IMR-90 (cell line): Measurements from ENCODE around the gene DHRS4. TPM values are rescaled to one million over a fixed set of nuclear protein-coding genes. Genes with fewer than 3 reads are reported as not detected.
"Not testable (repeated sequence)": the region's sequence is repeated elsewhere in the genome, so short reads cannot be mapped to it uniquely, and the experiment has no call there.

Experiments
- ATAC-seq: fragments of 200-7000 bp; cut with Tn5 transposase; 2 replicates; pipeline ENCODE4 v1.9.1; 2020; ENCODE audit warnings: low read depth, mild to moderate bottlenecking, moderate library complexity
- BruUV-seq: library from RNA; stranded (reverse); fragments of 400-500 nt; replicated peaks from 2 replicates; lab custom pipeline; 2021; lab: Mats Ljungman, UMichigan
- CTCF ChIA-PET: fragments of 300-600 bp; formaldehyde crosslinking; extraction: SDS; loops from one replicate; lab custom pipeline; 2021; ENCODE audit warnings: antibody characterized with exemption; lab: Yijun Ruan, JAX
- POLR2A ChIA-PET: fragments of 300-600 bp; sonication (Branson Sonifier 250); formaldehyde crosslinking; loops from one replicate; lab custom pipeline; 2022; ENCODE audit warnings: antibody characterized with exemption; ENCODE audit not compliant: unreplicated experiment; lab: Charles Lee
- DNase-seq: peaks from one replicate; pipeline ENCODE4 v3.0.0; 2013
- H2AFZ ChIP-seq: replicated peaks from 2 replicates; pipeline ENCODE3; 2013; ENCODE audit warnings: low read length, mild to moderate bottlenecking; ENCODE audit not compliant: poor library complexity
- H2AK5ac ChIP-seq: 2 replicates; pipeline ENCODE4 v1.6.1; 2013; ENCODE audit warnings: low read depth, low read length, inconsistent platforms
- H2AK9ac ChIP-seq: replicated peaks from 2 replicates; pipeline ENCODE3; 2013; ENCODE audit warnings: mild to moderate bottlenecking, low read depth, low read length, moderate library complexity; ENCODE audit not compliant: poor library complexity
- H2BK120ac ChIP-seq: 2 replicates; pipeline ENCODE4 v1.6.1; 2013; ENCODE audit warnings: low read depth, low read length, inconsistent platforms
- H2BK15ac ChIP-seq: 3 replicates; pipeline ENCODE4 v1.6.1; 2013; ENCODE audit warnings: low read depth, low read length, inconsistent platforms
- H2BK20ac ChIP-seq: 2 replicates; pipeline ENCODE4 v1.6.1; 2013; ENCODE audit warnings: low read depth, mild to moderate bottlenecking, inconsistent platforms, low read length, moderate library complexity
- H2BK5ac ChIP-seq: 2 replicates; pipeline ENCODE4 v1.6.1; 2013; ENCODE audit warnings: mild to moderate bottlenecking, low read depth, low read length, inconsistent platforms; ENCODE audit not compliant: poor library complexity, severe bottlenecking
- H3K14ac ChIP-seq: replicated peaks from 2 replicates; pipeline ENCODE4 v1.6.1; 2013; ENCODE audit warnings: low read depth, low read length, inconsistent platforms
- H3K18ac ChIP-seq: 2 replicates; pipeline ENCODE4 v1.6.1; 2013; ENCODE audit warnings: low read depth, low read length, control low read depth
- H3K23ac ChIP-seq: 2 replicates; pipeline ENCODE4 v1.6.1; 2013; ENCODE audit warnings: low read depth, low read length, inconsistent platforms
- H3K27ac ChIP-seq: 2 replicates; pipeline ENCODE4 v1.5.1; 2013; ENCODE audit warnings: mild to moderate bottlenecking, control low read depth, low read length; ENCODE audit not compliant: insufficient read depth
- H3K27me3 ChIP-seq: 2 replicates; pipeline ENCODE4 v1.6.1; 2013; ENCODE audit warnings: low read length; ENCODE audit not compliant: control insufficient read depth, insufficient read depth
- H3K36me3 ChIP-seq: 2 replicates; pipeline ENCODE4 v1.6.1; 2013; ENCODE audit warnings: low read length, mixed read lengths; ENCODE audit not compliant: control insufficient read depth, insufficient read depth
- H3K4ac ChIP-seq: 2 replicates; pipeline ENCODE4 v1.6.1; 2013; ENCODE audit warnings: low read depth, low read length, inconsistent platforms
- H3K4me1 ChIP-seq: 2 replicates; pipeline ENCODE4 v1.6.1; 2013; ENCODE audit warnings: low read length, mixed read lengths; ENCODE audit not compliant: control insufficient read depth, insufficient read depth
- H3K4me2 ChIP-seq: 2 replicates; pipeline ENCODE4 v1.6.1; 2013; ENCODE audit warnings: low read depth, mild to moderate bottlenecking, control low read depth, low read length, moderate library complexity
- H3K4me3 ChIP-seq: 2 replicates; pipeline ENCODE4 v1.5.1; 2013; ENCODE audit warnings: low read depth, mild to moderate bottlenecking, control low read depth, low read length, moderate library complexity; ENCODE audit not compliant: insufficient read depth
- H3K56ac ChIP-seq: 2 replicates; pipeline ENCODE4 v1.6.1; 2013; ENCODE audit warnings: low read length, inconsistent platforms; ENCODE audit not compliant: insufficient read depth; ENCODE audit errors: extremely low read depth
- H3K79me1 ChIP-seq, 2 experiments: 2 replicates each; pipeline ENCODE4 v1.6.1; 2013; ENCODE audit warnings: low read length in 2 of 2, inconsistent platforms in 1 of 2, low read depth in 1 of 2
- H3K9ac ChIP-seq: 2 replicates; pipeline ENCODE4 v1.6.1; 2013; ENCODE audit warnings: low read depth, low read length, control low read depth
- H3K9me1 ChIP-seq: 2 replicates; pipeline ENCODE4 v1.6.1; 2013; ENCODE audit warnings: low read length, inconsistent platforms; ENCODE audit not compliant: insufficient read depth
- H3K9me3 ChIP-seq: 2 replicates; pipeline ENCODE4 v1.6.1; 2013; ENCODE audit warnings: low read length; ENCODE audit not compliant: control insufficient read depth, insufficient read depth
- H4K20me1 ChIP-seq: 2 replicates; pipeline ENCODE4 v1.6.1; 2013; ENCODE audit warnings: low read length, inconsistent platforms; ENCODE audit not compliant: insufficient read depth
- H4K5ac ChIP-seq: 2 replicates; pipeline ENCODE4 v1.6.1; 2013; ENCODE audit warnings: mild to moderate bottlenecking, low read depth, low read length, control low read depth
- H4K8ac ChIP-seq, 2 experiments: 2 replicates each; pipeline ENCODE4 v1.6.1; 2013; ENCODE audit warnings: low read depth in 2 of 2, low read length in 2 of 2, control low read depth in 1 of 2, inconsistent platforms in 1 of 2
- H4K91ac ChIP-seq: 2 replicates; pipeline ENCODE4 v1.6.1; 2013; ENCODE audit warnings: low read depth, low read length, inconsistent platforms; ENCODE audit not compliant: insufficient read depth
- WGBS, 2 experiments: methylation state at CpG; one replicate each; pipeline versions ENCODE4 v1.1.5 to v1.1.7; 2013; ENCODE audit warnings: missing lambda C conversion rate in 2 of 2; ENCODE audit not compliant: insufficient read length in 1 of 2; ENCODE audit errors: extremely low coverage in 2 of 2; 5-methylcytosine and 5-hydroxymethylcytosine counted together
- dilution Hi-C: fragments of 300-500 bp; cut with HindIII; formaldehyde crosslinking; loops from one replicate; pipeline ENCODE4 v1.14.3; 2018; ENCODE audit warnings: low sequenced_read_pairs; ENCODE audit not compliant: unreplicated experiment
- in situ Hi-C: fragments of 300-500 bp; cut with MboI; formaldehyde crosslinking; loops from 3 replicates; pipeline ENCODE4 v1.14.3; 2019; ENCODE audit warnings: low sequenced_read_pairs, inconsistent platforms, mixed read lengths
- intact Hi-C: fragments of 100-400 bp; cut with micrococcal nuclease; formaldehyde crosslinking; loops from 2 replicates; pipeline ENCODE4 v1.10.0; 2022
- polyA plus RNA-seq, 3 experiments: library from polyadenylated mRNA; depleted of rRNA; stranded (reverse); fragments of >200 nt; gene quantifications; 2 replicates each; pipeline ENCODE4 v1.2.3, GENCODE V29; 2012; ENCODE audit warnings: low replicate concordance in 1 of 3
- total RNA-seq: library from RNA; depleted of rRNA; stranded (reverse); fragments of >200 nt; gene quantifications from 2 replicates; pipeline ENCODE4 v1.2.3, GENCODE V29; 2012

The DHRS4 gene
- total and polyA plus RNA-seq, 2 of the 4 experiments (the other 2 are of a cell fraction): 43.2 to 51.8 TPM

GRCh38 chr14:23973178-23973577, 19.6 kb downstream of the DHRS4 start:
- H3K27ac ChIP-seq, H4K91ac ChIP-seq, H4K5ac ChIP-seq, H3K4me3 ChIP-seq, H2AK9ac ChIP-seq, H3K9me1 ChIP-seq, dilution Hi-C loops, H3K36me3 ChIP-seq, H3K9ac ChIP-seq, H3K23ac ChIP-seq, BruUV-seq, H2BK120ac ChIP-seq, ATAC-seq, H2BK15ac ChIP-seq, H3K9me3 ChIP-seq, H3K14ac ChIP-seq, POLR2A ChIA-PET, CTCF ChIA-PET, DNase-seq, H4K8ac ChIP-seq, H2AFZ ChIP-seq, H2AK5ac ChIP-seq, H3K4me2 ChIP-seq, H2BK20ac ChIP-seq, H3K18ac ChIP-seq, H2BK5ac ChIP-seq, intact Hi-C loops, H3K56ac ChIP-seq, H3K4ac ChIP-seq, H4K20me1 ChIP-seq, H3K79me1 ChIP-seq, H3K27me3 ChIP-seq, H3K4me1 ChIP-seq: not testable (repeated sequence)
- in situ Hi-C loops: loop anchor here (10.0 kb wide), 1 partner anchor 122 kb away; the partner anchor contains the start of gene PCK2
- WGBS, 2 experiments: 76% methylated on average over 2 of the region's 8 CpGs; no CpG with 5 or more reads in 1 of the 2 experiments

- CTCF ChIA-PET, H2AK5ac ChIP-seq, dilution Hi-C loops: not testable (repeated sequence)
Observed at GRCh38 chr14:23974041-23974440, 20.5 kb downstream of the DHRS4 start.

More at GRCh38 chr14:23974041-23974440, 20.5 kb downstream of the DHRS4 start:
- in situ Hi-C loops (loop anchor here (10.0 kb wide), 1 partner anchor 121 kb away; the partner anchor contains the start of gene PCK2), intact Hi-C loops (loop anchor here (1.0 kb wide), 1 partner anchor 116 kb away; no protein-coding TSS in a partner anchor)
- H4K91ac ChIP-seq, H2BK120ac ChIP-seq, H3K14ac ChIP-seq, H3K4me2 ChIP-seq, H3K4me1 ChIP-seq, H2AFZ ChIP-seq, H3K56ac ChIP-seq, POLR2A ChIA-PET, H2BK5ac ChIP-seq, H3K27me3 ChIP-seq, H3K79me1 ChIP-seq, H4K5ac ChIP-seq, H3K4me3 ChIP-seq, H3K36me3 ChIP-seq, ATAC-seq, H3K18ac ChIP-seq, H2AK9ac ChIP-seq, H4K8ac ChIP-seq, H3K4ac ChIP-seq, H3K23ac ChIP-seq, H4K20me1 ChIP-seq, H2BK20ac ChIP-seq, H3K9me3 ChIP-seq, DNase-seq, H3K9me1 ChIP-seq, BruUV-seq, H3K27ac ChIP-seq, H3K9ac ChIP-seq, H2BK15ac ChIP-seq: not testable (repeated sequence)
